WTC11 (cell line): ENCODE measurements around the gene TMEM59L.

ENCODE experiments used
- AFF4 ChIP-seq: sonication (generic); formaldehyde crosslinking; IDR thresholded peaks from 2 replicates; pipeline ENCODE4 v1.8.1; 2023; ENCODE audit warnings: mild to moderate bottlenecking, missing genetic modification reagents, borderline replicate concordance
- CTCF ChIP-seq: fragments of 200-600 bp; IDR thresholded peaks from 2 replicates; pipeline ENCODE4 v1.8.0; 2022; ENCODE audit warnings: antibody characterized with exemption
- E2F5 ChIP-seq: sonication (generic); formaldehyde crosslinking; IDR thresholded peaks from 2 replicates; pipeline ENCODE4 v1.8.1; 2022; ENCODE audit warnings: mild to moderate bottlenecking, moderate library complexity, missing genetic modification reagents
- USF2 ChIP-seq: sonication (generic); formaldehyde crosslinking; IDR thresholded peaks from 2 replicates; pipeline ENCODE4 v1.8.1; 2023; ENCODE audit warnings: mild to moderate bottlenecking, missing genetic modification reagents, moderate library complexity

GRCh38 chr19:18616023-18616422 is 3.4 kb downstream of the TMEM59L start:
- TF ChIP-seq AFF4 (CRISPR knock-in tag) (no peak), CTCF (no peak), USF2 (no peak), E2F5 (CRISPR knock-in tag) (no peak)
